HG03378 (cell line): Measurements from ENCODE around the gene EPHA4.
A peak's percentile ranks its signal among the peaks of the same experiment; 100 is the strongest.

Source experiments
- ATAC-seq: cut with Tn5 transposase; IDR thresholded peaks from one replicate; pipeline ENCODE4 v1.9.1; 2021; ENCODE audit warnings: mild to moderate bottlenecking, moderate library complexity; ENCODE audit not compliant: unreplicated experiment

Gene EPHA4

GRCh38 chr2:221480163-221480562 is 91.9 kb downstream of the EPHA4 start:
- ATAC-seq: no peak

DNA sequence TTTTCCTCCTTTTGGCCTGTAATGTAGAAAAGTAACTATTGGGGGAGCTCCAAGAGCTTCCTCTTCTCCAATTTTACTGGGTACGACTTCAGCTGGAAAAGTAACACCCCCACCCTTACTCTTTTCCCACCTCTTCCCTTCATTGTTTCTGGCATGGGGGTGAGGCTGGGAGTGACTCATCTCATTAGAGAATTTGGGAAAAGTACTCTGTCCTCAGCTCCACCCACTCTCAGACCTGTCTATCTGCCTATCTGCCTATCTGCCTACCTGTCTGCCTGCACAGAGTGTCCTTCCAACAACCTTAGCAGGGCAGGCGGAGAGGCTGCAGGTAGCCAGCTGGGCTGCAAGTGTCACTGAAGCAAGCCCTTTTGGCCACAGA is 93.6 kb downstream of the EPHA4 start:
- no peak for ATAC-seq

DNA sequence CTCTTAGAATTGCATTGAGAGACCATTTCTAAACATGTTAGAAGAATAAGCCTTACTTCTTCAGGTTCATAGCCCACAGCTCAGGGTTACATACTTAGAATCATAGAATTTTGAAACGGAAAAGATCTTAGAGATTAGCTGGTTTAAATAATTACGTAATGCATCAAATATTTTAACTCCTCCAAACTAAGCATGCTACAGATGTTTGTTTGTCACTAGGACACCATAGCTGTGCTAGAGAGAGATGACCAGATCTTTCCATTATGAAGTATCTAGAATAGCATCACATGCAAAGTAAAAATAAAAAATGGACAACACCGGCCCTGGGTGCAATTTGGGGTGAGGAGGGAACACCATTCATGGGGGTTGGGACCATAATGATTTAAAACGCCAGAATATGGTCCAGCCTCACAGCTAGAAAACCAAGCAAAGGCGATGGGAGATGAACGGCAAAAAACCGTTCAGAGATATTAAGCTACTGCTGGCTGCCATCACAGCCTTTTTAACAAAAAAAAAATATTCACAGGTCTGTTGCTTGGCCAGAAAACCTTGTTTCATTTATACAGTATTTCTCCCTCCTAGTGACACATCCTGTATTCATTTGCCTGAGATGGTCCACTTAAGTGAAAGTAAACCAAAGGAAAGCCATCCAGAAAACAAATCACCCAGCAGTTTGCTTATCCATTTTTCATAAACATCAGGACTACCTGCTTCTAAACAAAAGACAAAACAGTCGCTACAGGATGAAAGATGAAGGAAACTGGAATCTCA is 94.2 kb downstream of the EPHA4 start:
- no peak for ATAC-seq

- ATAC-seq: no peak
Measured at GRCh38 chr2:221476195-221476594, 95.9 kb downstream of the EPHA4 start.

DNA sequence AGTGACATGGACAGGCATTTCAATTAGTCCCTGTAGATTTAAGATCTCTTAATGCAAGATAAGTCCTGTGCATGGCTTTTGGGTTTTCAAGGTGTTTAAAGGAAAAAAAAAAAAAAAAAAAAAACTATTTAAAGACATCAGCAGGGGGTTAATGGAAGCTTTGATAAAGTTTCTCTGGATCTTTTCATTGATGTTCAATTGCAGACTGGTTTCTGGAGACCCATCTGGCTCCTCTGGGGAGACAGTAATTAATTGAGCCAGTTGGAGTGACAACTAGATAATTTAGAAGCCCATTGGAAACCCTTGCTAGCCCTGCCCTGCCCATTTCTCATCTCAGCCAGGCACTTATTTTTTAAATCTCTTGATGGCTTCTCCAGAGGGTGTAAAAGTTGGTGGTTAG is 98.7 kb downstream of the EPHA4 start:
- no peak for ATAC-seq

- ATAC-seq: no peak
Measured at GRCh38 chr2:221468317-221468716, 103.8 kb downstream of the EPHA4 start.

DNA sequence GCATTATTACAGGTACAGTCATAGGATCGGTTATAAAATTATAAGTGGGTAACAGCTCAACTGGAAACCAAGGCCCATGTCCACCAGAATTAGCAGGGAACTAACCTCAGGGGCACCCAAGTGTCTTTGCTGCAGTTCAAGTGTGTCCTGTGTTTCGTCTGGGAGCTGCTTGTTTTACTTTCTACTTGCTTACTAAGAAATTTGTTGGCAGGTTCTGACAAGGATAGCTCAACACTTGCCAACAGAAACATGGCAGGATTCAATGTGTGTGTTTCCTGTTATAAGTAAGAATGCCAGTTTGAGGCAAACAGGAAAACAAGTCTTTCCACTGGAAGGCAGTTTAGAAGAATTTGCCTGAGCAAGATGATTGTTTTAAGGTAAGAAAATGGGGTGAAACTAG is 104.5 kb downstream of the EPHA4 start:
- no peak for ATAC-seq

- no peak for ATAC-seq
Measured at GRCh38 chr2:221466744-221467143, 105.4 kb downstream of the EPHA4 start.

- ATAC-seq: peak; percentile 84
Measured at GRCh38 chr2:221465776-221466175, 106.3 kb downstream of the EPHA4 start.

- ATAC-seq: no peak
Measured at GRCh38 chr2:221464971-221465370, 107.1 kb downstream of the EPHA4 start.

DNA sequence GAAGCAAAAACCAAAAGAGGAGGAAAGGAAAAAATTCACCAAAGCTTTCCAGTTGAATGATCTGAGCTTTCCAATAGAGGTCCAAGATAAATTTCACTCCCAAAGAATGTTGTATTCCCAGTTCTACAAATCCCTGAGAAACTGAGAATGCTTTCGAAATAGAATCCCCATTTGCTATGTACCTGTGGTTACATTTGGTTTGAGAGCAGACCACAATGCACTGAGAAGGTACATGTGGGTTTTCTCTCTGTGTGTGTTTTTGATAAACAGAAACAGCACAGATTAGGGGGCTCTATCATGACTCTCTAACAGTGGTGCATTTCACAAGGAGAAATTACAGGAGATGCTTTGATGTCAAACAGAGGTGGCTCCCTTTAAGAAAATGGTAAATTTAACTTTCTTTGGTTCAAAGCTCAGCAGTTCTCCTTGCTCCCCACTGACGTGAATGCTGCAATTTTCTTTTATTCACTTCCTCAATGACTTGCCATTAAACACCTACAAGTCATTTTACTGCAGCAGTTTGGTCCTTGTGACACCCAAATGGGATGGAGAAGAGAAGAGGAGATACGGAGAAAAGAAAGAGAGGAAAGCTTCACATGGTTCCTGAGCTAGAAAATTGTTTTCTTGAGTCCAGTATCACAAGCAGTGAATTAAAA is 108.7 kb downstream of the EPHA4 start:
- no peak for ATAC-seq

DNA sequence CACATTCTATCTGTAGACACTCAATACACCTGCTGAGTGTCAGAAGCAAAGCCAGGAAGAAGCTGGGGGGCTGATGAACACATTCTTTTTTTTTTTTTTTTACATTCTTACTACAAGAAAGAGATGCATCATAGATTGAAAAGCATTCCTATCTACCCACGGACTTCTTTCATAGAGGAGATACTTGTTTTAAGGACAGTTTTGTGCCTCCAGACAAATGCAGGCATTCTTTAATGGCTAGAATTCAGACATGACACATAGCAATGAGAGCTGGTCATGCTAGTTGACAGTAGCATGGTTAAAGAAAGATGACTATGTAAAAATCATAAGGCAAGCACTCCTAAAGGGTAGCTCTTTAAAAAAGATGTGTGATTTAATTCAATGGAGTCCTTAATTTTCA is 110.2 kb downstream of the EPHA4 start:
- ATAC-seq: no peak

DNA sequence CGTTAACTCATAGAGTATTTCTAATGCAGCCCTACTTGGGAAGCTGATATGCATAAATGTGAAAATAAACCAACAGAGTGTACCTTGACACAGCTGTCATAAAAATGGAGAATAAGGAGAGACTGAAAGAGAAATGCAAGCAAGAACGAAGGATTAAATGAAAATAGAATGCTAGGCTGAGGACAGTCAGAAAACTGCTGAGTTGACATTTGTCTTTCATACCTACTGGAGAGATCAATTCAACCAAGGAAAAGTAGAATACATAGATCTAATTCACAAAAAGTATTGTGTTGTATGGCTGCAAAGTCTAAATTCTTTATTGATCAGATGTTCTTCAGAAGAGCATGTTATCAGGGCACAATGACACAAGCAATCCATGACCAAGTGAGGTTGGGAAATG is 112.0 kb downstream of the EPHA4 start:
- no peak for ATAC-seq

DNA sequence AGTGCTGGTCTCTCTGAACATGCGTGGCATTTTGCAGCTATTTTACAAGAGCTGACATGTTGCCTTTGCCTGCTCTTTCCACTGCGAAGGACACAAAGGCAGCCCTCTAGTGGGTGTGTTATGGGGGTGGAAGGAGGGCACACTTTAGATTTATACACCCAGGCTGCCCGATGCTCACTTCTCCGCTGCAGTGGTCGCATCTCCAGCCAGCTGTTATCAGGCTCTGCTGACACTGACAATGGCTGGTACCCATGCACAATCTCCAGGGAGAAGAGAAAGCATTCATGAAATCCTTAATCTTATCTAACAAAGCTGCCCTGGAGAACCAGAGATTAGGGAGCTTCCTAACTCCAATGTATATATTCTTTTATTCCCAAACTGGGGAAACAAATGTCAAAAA is 113.5 kb downstream of the EPHA4 start:
- ATAC-seq: no peak

- ATAC-seq: no peak
Measured at GRCh38 chr2:221455214-221455613, 116.9 kb downstream of the EPHA4 start.

GRCh38 chr2:221454459-221455105 is 117.5 kb downstream of the EPHA4 start:
- ATAC-seq: no peak

GRCh38 chr2:221451862-221452788 is 120.0 kb downstream of the EPHA4 start:
- no peak for ATAC-seq

- no peak for ATAC-seq
Measured at GRCh38 chr2:221450280-221450679, 121.8 kb downstream of the EPHA4 start.

DNA sequence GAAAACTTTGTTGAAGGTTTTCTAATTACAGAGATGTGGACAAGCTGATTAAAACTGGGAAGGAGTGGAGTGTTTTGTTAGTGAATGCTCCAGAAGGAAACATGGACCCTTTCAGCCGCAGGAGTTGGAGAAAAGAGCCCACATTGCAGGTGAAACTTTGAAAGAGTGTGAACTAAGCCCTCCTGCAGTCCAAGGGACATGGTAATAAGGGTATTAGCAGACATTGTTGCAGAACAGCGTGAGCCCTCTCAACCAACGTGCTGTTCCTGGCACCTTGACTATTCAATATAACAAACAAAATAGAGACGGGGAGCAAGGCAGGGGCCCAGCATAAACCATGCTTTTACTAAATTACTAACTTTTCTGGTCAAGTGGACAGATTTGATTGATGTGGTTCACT is 122.7 kb downstream of the EPHA4 start:
- no peak for ATAC-seq

DNA sequence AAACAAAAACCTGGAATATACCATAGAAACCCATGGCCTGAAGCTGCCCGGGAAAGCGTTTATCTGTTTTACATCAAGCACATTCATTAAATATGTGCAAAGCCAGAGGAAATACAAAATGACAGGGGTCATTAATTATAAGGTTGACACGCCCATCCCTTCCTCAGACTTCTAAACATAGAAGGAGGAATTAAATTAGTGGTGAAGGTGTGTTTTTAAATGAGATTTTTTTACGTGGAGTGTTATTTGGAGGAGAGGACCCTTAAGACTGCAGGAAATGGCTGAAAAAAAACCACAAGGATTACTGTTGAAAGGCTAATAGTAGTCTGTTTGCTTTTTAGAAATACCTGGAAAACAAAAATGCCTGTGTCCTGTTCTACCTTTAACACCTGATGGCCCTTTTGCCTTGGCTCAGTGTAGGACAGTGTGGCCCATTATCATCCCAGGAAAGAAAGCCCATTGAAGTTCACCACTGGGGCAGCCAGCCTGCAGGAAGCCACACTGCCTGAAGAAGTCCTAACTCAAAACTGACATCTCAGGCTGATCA is 123.2 kb downstream of the EPHA4 start:
- no peak for ATAC-seq
